IMR-90 (cell line): Measurements from ENCODE around the gene UVSSA.

ENCODE experiments used
- BHLHE40 ChIP-seq: fragments of 150-350 bp; IDR thresholded peaks from 2 replicates; pipeline ENCODE4 v1.6.1; 2016; ENCODE audit warnings: mild to moderate bottlenecking, low read depth, low read length
- CEBPB ChIP-seq: IDR thresholded peaks from 2 replicates; pipeline ENCODE4 v1.6.1; 2012; ENCODE audit warnings: low read depth, low read length, improper control_type of control experiment
- CHD1 ChIP-seq: IDR thresholded peaks from 2 replicates; pipeline ENCODE4 v1.6.1; 2012; ENCODE audit warnings: low read depth, low read length, improper control_type of control experiment
- MAFK ChIP-seq: IDR thresholded peaks from 2 replicates; pipeline ENCODE4 v1.6.1; 2012; ENCODE audit warnings: low read depth, low read length, improper control_type of control experiment
- MAZ ChIP-seq: IDR thresholded peaks from 2 replicates; pipeline ENCODE4 v1.6.1; 2012; ENCODE audit warnings: low read depth, mild to moderate bottlenecking, low read length, improper control_type of control experiment, moderate library complexity, borderline replicate concordance
- TF ChIP-seq, protein P1 (sequence below): conservative IDR thresholded peaks from 2 replicates; pipeline ENCODE4 v1.5.1; 2012; ENCODE audit warnings: mild to moderate bottlenecking, low read depth, low read length, improper control_type of control experiment
- TF ChIP-seq, protein P2 (sequence below): fragments of 150-350 bp; IDR thresholded peaks from 2 replicates; pipeline ENCODE4 v1.6.1; 2017; ENCODE audit warnings: mild to moderate bottlenecking, antibody characterized with exemption, low read length, low read depth
- TF ChIP-seq, protein P3 (sequence below): fragments of 150-350 bp; IDR thresholded peaks from 2 replicates; pipeline ENCODE4 v1.6.1; 2016; ENCODE audit warnings: low read depth, mild to moderate bottlenecking, low read length, moderate library complexity, borderline replicate concordance

DNA sequence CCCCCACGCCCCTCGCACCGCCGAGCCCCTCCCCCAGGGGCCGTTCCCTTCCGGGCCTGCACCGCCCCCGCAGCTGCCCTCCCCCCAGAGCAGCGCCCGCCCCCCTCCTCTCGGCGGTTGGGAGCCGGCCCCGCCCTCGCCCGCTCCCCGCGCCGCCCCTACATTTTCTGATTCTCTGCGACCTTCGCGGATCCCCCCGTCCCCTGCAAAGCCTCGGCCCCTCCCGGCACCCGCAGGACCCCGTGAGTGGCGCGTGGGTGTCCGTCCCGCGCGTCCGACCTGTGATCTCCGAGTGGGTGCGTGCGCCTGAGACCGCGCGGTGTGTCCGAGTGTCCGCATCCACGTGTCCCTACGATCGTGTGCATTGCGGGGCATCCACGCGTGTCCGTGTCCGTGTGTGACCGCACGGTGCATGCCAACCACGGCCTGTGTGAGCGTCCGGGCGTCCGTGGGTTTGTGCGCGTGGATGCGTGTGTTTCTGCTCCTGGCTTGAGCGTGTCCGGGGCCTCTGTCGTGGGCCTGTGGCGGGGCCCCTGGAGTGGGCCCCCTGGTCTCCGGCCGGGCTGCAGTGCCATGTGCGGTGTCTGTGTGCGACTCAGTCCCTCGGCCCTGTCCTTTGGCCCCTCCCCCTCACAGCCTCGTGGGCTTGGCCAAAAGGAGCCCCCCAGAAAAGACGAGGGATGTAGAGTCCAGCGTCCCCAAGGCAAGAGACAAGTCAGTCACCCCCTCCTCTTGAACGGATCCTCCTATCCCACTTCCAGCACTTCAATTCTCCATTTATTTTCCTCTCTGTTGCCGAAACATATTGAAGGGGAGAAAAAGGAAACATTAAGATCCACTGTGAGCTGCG lies 68.0 kb downstream of the UVSSA start:
- TF ChIP-seq, protein P1, sequence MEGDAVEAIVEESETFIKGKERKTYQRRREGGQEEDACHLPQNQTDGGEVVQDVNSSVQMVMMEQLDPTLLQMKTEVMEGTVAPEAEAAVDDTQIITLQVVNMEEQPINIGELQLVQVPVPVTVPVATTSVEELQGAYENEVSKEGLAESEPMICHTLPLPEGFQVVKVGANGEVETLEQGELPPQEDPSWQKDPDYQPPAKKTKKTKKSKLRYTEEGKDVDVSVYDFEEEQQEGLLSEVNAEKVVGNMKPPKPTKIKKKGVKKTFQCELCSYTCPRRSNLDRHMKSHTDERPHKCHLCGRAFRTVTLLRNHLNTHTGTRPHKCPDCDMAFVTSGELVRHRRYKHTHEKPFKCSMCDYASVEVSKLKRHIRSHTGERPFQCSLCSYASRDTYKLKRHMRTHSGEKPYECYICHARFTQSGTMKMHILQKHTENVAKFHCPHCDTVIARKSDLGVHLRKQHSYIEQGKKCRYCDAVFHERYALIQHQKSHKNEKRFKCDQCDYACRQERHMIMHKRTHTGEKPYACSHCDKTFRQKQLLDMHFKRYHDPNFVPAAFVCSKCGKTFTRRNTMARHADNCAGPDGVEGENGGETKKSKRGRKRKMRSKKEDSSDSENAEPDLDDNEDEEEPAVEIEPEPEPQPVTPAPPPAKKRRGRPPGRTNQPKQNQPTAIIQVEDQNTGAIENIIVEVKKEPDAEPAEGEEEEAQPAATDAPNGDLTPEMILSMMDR, result no peak
- TF ChIP-seq MAZ (no peak), CEBPB (no peak), CHD1 (no peak), BHLHE40 (no peak), MAFK (no peak)
- TF ChIP-seq, protein P2, sequence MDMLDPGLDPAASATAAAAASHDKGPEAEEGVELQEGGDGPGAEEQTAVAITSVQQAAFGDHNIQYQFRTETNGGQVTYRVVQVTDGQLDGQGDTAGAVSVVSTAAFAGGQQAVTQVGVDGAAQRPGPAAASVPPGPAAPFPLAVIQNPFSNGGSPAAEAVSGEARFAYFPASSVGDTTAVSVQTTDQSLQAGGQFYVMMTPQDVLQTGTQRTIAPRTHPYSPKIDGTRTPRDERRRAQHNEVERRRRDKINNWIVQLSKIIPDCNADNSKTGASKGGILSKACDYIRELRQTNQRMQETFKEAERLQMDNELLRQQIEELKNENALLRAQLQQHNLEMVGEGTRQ, result no peak
- TF ChIP-seq, protein P3, sequence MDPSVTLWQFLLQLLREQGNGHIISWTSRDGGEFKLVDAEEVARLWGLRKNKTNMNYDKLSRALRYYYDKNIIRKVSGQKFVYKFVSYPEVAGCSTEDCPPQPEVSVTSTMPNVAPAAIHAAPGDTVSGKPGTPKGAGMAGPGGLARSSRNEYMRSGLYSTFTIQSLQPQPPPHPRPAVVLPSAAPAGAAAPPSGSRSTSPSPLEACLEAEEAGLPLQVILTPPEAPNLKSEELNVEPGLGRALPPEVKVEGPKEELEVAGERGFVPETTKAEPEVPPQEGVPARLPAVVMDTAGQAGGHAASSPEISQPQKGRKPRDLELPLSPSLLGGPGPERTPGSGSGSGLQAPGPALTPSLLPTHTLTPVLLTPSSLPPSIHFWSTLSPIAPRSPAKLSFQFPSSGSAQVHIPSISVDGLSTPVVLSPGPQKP, result no peak
